Endothelial cell of umbilical vein (primary cell): Measurements from ENCODE around the gene CELA1. TPM values are rescaled to one million over a fixed set of nuclear protein-coding genes. Genes with fewer than 3 reads are reported as not detected.

Experiments
- BruUV-seq: library from RNA; stranded (reverse); fragments of 400-500 nt; replicated peaks from 2 replicates; lab custom pipeline; 2021; lab: Mats Ljungman, UMichigan
- CTCF ChIA-PET: fragments of 300-600, 350-600 bp; sonication (Branson Sonifier 250); formaldehyde crosslinking; loops from one replicate; lab custom pipeline; 2021; ENCODE audit warnings: antibody characterized with exemption, inconsistent platforms; lab: Charles Lee
- POLR2A ChIA-PET: fragments of 300-600, 350-600 bp; sonication (Branson Sonifier 250); formaldehyde crosslinking; loops from one replicate; lab custom pipeline; 2021; ENCODE audit warnings: antibody characterized with exemption, inconsistent platforms; lab: Charles Lee
- DNase-seq: peaks from one replicate; pipeline ENCODE4 v3.0.0-alpha.2; 2011; ENCODE audit warnings: low read depth, low spot score
- FAIRE-seq: peaks from 2 replicates; lab custom pipeline; 2011; peaks lifted over from hg19 to GRCh38; lab: Jason Lieb, UNC
- H2AFZ ChIP-seq: 2 replicates; pipeline ENCODE4 v1.6.0; 2012; ENCODE audit warnings: low read depth, low read length, control low read depth, inconsistent platforms
- H3K27ac ChIP-seq: 2 replicates; pipeline ENCODE4 v1.5.1; 2011; ENCODE audit warnings: low read depth, mild to moderate bottlenecking, control low read depth, low read length, moderate library complexity; ENCODE audit not compliant: insufficient read depth
- H3K27me3 ChIP-seq, 2 experiments: 2 replicates each; pipeline versions ENCODE4 v1.6.0 to v1.6.1; 2011; ENCODE audit warnings: low read length in 2 of 2, mixed read lengths in 1 of 2; ENCODE audit not compliant: control insufficient read depth in 2 of 2, insufficient read depth in 2 of 2
- H3K36me3 ChIP-seq, 2 experiments: 2 replicates in 1 of 2; 3 replicates in 1 of 2; pipeline ENCODE4 v1.5.1; 2011; ENCODE audit warnings: low read length in 2 of 2, mild to moderate bottlenecking in 1 of 2, moderate library complexity in 1 of 2; ENCODE audit not compliant: control insufficient read depth in 2 of 2, insufficient read depth in 2 of 2; ENCODE audit errors: extremely low read depth in 1 of 2
- H3K4me1 ChIP-seq: 3 replicates; pipeline ENCODE4 v1.5.1; 2011; ENCODE audit warnings: mild to moderate bottlenecking, low read length; ENCODE audit not compliant: control insufficient read depth, insufficient read depth; ENCODE audit errors: extremely low read depth
- H3K4me2 ChIP-seq: 2 replicates; pipeline ENCODE4 v1.6.1; 2011; ENCODE audit warnings: low read length, control low read depth, mixed read lengths; ENCODE audit not compliant: insufficient read depth
- H3K4me3 ChIP-seq, 3 experiments: fragments of 200-600 bp in 1 of 3; sonication (generic), shearing (Covaris generic) in 1 of 3; replicated peaks in 1 of 3; 2 replicates each; pipeline ENCODE4 v1.5.1; 2011 to 2016; ENCODE audit warnings: control low read depth in 3 of 3, low read length in 3 of 3, mild to moderate bottlenecking in 2 of 3, inconsistent platforms in 1 of 3, low read depth in 1 of 3, moderate library complexity in 1 of 3; ENCODE audit not compliant: insufficient read depth in 1 of 3
- H3K79me2 ChIP-seq: 2 replicates; pipeline ENCODE4 v1.6.0; 2012; ENCODE audit warnings: low read length, inconsistent platforms; ENCODE audit not compliant: control insufficient read depth, insufficient read depth
- H3K9ac ChIP-seq: replicated peaks from 2 replicates; pipeline ENCODE3; 2011; ENCODE audit warnings: low read length, control low read depth; ENCODE audit not compliant: insufficient read depth; ENCODE audit errors: extremely low read depth
- H3K9me1 ChIP-seq: replicated peaks from 3 replicates; pipeline ENCODE4 v1.6.0; 2011; ENCODE audit warnings: mild to moderate bottlenecking, low read length; ENCODE audit not compliant: control insufficient read depth, insufficient read depth; ENCODE audit errors: extremely low read depth
- H3K9me3 ChIP-seq: replicated peaks from 2 replicates; pipeline ENCODE4 v1.5.1; 2012; ENCODE audit warnings: low read length, inconsistent platforms; ENCODE audit not compliant: control insufficient read depth, insufficient read depth
- H4K20me1 ChIP-seq: replicated peaks from 2 replicates; pipeline ENCODE3; 2011; ENCODE audit warnings: mild to moderate bottlenecking, low read length; ENCODE audit not compliant: control insufficient read depth, insufficient read depth; ENCODE audit errors: extremely low read depth
- CTCF ChIP-seq, 2 donors: IDR thresholded peaks; 1 replicate in 1 of 2; 2 replicates in 1 of 2; pipeline ENCODE4 v1.5.1; 2011; ENCODE audit warnings: low read length in 2 of 2, mild to moderate bottlenecking in 2 of 2, moderate library complexity in 2 of 2, control low read depth in 1 of 2, inconsistent platforms in 1 of 2, low read depth in 1 of 2; ENCODE audit not compliant: insufficient read depth in 1 of 2; ENCODE audit errors: extremely low read depth in 1 of 2
- EZH2 ChIP-seq: IDR thresholded peaks from 2 replicates; pipeline ENCODE4 v1.6.1; 2012; ENCODE audit warnings: borderline replicate concordance, low read depth, mild to moderate bottlenecking, moderate library complexity, low read length, inconsistent platforms; ENCODE audit not compliant: severe bottlenecking
- FOS ChIP-seq: IDR thresholded peaks from 2 replicates; pipeline ENCODE4 v1.6.1; 2011; ENCODE audit warnings: mild to moderate bottlenecking, low read length, moderate library complexity, borderline replicate concordance; ENCODE audit not compliant: insufficient read depth
- GATA2 ChIP-seq: IDR thresholded peaks from 2 replicates; pipeline ENCODE4 v1.7.0; 2011; ENCODE audit warnings: low read depth, mild to moderate bottlenecking, moderate library complexity, mixed read lengths, low read length; ENCODE audit not compliant: insufficient read length, insufficient read depth
- JUN ChIP-seq: IDR thresholded peaks from 2 replicates; pipeline ENCODE4 v1.6.1; 2011; ENCODE audit warnings: borderline replicate concordance, low read depth; ENCODE audit not compliant: insufficient read length, insufficient read depth
- MYC ChIP-seq: IDR thresholded peaks from one replicate; pipeline ENCODE4 v1.6.1; 2011; ENCODE audit warnings: mild to moderate bottlenecking, low read depth, low read length
- POLR2A ChIP-seq: IDR thresholded peaks from 2 replicates; pipeline ENCODE4 v1.6.1; 2012; ENCODE audit warnings: low read depth, mild to moderate bottlenecking, control low read depth, low read length
- POLR2AphosphoS5 ChIP-seq: IDR thresholded peaks from 2 replicates; pipeline ENCODE4 v1.6.1; 2012; ENCODE audit warnings: low read depth, mild to moderate bottlenecking, control low read depth, low read length, moderate library complexity; ENCODE audit not compliant: insufficient read depth
- dilution Hi-C: fragments of 300-500 bp; cut with MboI; formaldehyde crosslinking; loops from one replicate; pipeline ENCODE4 v1.15.0; 2019; ENCODE audit warnings: low sequenced_read_pairs; ENCODE audit not compliant: extremely low pct_ligation_motif_present
- intact Hi-C: fragments of 100-400 bp; cut with micrococcal nuclease; formaldehyde crosslinking; loops from one replicate; pipeline ENCODE4 v1.10.0; 2022
- polyA plus RNA-seq, 4 experiments: library from polyadenylated mRNA; depleted of rRNA in 3 of 4; stranded (reverse) in 3 of 4; unstranded in 1 of 4; fragments of >200 nt; gene quantifications; 2 replicates each; pipeline versions ENCODE4 v1.2.1 to v1.2.3, GENCODE V29; 2011 to 2012; ENCODE audit warnings: missing spikeins in 1 of 4
- total RNA-seq: library from RNA; stranded (reverse); gene quantifications from 2 replicates; pipeline ENCODE4 v1.2.3, GENCODE V29; 2021
- TF ChIP-seq, protein P1 (sequence below): IDR thresholded peaks from 2 replicates; pipeline ENCODE4 v1.6.1; 2011; ENCODE audit not compliant: insufficient read depth, insufficient read length

Gene CELA1
- total and polyA plus RNA-seq, 2 donors (not counting 3 experiments of a cell fraction or from before 2014, with no cell fraction given), result not detected

GRCh38 chr12:51335931-51336330, 10.5 kb downstream of the CELA1 start:
- dilution Hi-C loops, result no loop called here
- POLR2A ChIA-PET, result no interaction called here
- no peak overlapping the region for H2AFZ ChIP-seq
- DNase-seq, result no peak
- H3K27ac ChIP-seq, result no peak overlapping the region
- no peaks in the 10 kb centered on the region for H3K79me2 ChIP-seq
- no TSS peak for BruUV-seq
- no peak overlapping the region for H3K4me3 ChIP-seq
- H3K4me1 ChIP-seq, result no peaks in the 10 kb centered on the region
- no peak overlapping the region for H3K9ac ChIP-seq
- H4K20me1 ChIP-seq, result no peaks in the 10 kb centered on the region
- no peak for FAIRE-seq
- intact Hi-C loops, result no loop called here
- H3K27me3 ChIP-seq, result no peaks in the 10 kb centered on the region
- H3K9me3 ChIP-seq, result no peaks in the 10 kb centered on the region
- TF ChIP-seq JUN (no peak), FOS (no peak), MYC (no peak), GATA2 (no peak), EZH2 (no peak), POLR2A (no peak), CTCF (IDR thresholded peaks at IDR 0.05; ENCODE audit: extremely low read depth in 1 of 2, insufficient read depth in 1 of 2, low read depth in 1 of 2, low read length in 2 of 2) (no peak), POLR2AphosphoS5 (no peak)
- TF ChIP-seq, protein P1, sequence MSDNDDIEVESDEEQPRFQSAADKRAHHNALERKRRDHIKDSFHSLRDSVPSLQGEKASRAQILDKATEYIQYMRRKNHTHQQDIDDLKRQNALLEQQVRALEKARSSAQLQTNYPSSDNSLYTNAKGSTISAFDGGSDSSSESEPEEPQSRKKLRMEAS, result no peak
- no peaks in the 10 kb centered on the region for H3K36me3 ChIP-seq
- H3K9me1 ChIP-seq, result no peaks in the 10 kb centered on the region
- H3K4me2 ChIP-seq, result no peak overlapping the region
- CTCF ChIA-PET, result interaction anchor here (0.9 to 1.3 kb wide), 3 partner anchors 36 to 193 kb away, joined by 3 read pairs; no protein-coding TSS in a partner anchor
